Ishikawa (cell line): ENCODE results near the gene RBSN.

Source experiments
- EP300 ChIP-seq: IDR thresholded peaks from 2 replicates; pipeline ENCODE4 v1.6.1; 2012; ENCODE audit warnings: borderline replicate concordance
- RAD21 ChIP-seq: IDR thresholded peaks from 2 replicates; pipeline ENCODE4 v1.6.1; 2012; ENCODE audit warnings: low read depth
- ZBTB7A ChIP-seq: IDR thresholded peaks from 2 replicates; pipeline ENCODE4 v1.6.1; 2012; ENCODE audit warnings: low read depth
- TF ChIP-seq, protein P1 (sequence below): IDR thresholded peaks from 2 replicates; pipeline ENCODE4 v1.6.1; 2012; ENCODE audit warnings: low read depth, mild to moderate bottlenecking
- TF ChIP-seq, protein P2 (sequence below): IDR thresholded peaks from 2 replicates; pipeline ENCODE4 v1.6.1; 2012

DNA sequence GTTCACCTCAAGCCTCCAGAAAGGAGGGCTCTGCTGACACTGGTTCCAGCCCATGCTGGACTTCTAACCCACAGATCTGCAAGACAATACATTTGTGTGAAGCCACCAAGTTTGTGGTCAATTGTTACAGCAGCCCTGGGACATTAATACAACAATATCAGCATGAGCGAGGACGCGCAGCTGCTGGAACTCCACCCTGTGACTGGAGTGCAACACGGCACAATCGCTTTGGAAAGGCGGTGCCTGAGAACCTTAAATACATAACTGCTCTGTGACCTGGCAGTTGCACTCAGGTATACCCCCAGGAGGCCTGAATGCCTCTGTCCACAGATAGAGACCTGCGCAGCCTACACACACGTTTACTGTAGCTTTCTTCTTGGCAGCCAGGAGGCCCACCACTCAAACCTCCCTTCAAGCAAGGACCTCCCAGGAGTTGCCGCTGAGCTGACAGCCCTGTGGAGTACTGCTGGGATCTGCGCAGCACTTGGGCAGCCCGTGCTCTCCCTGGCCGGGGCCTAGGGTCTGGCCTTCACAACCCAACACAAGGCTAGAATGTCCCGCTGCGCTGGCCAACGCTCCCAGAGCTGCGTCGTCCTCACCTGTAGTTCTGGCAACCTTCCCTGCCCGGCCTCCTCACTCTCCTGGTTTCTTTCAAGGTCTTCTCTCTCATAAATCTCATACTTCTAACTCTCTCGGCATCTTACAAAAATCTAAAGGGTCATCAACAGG lies 42.1 kb downstream of the RBSN start:
- TF ChIP-seq, protein P1, sequence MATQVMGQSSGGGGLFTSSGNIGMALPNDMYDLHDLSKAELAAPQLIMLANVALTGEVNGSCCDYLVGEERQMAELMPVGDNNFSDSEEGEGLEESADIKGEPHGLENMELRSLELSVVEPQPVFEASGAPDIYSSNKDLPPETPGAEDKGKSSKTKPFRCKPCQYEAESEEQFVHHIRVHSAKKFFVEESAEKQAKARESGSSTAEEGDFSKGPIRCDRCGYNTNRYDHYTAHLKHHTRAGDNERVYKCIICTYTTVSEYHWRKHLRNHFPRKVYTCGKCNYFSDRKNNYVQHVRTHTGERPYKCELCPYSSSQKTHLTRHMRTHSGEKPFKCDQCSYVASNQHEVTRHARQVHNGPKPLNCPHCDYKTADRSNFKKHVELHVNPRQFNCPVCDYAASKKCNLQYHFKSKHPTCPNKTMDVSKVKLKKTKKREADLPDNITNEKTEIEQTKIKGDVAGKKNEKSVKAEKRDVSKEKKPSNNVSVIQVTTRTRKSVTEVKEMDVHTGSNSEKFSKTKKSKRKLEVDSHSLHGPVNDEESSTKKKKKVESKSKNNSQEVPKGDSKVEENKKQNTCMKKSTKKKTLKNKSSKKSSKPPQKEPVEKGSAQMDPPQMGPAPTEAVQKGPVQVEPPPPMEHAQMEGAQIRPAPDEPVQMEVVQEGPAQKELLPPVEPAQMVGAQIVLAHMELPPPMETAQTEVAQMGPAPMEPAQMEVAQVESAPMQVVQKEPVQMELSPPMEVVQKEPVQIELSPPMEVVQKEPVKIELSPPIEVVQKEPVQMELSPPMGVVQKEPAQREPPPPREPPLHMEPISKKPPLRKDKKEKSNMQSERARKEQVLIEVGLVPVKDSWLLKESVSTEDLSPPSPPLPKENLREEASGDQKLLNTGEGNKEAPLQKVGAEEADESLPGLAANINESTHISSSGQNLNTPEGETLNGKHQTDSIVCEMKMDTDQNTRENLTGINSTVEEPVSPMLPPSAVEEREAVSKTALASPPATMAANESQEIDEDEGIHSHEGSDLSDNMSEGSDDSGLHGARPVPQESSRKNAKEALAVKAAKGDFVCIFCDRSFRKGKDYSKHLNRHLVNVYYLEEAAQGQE, result no peak
- TF ChIP-seq EP300 (no peak), RAD21 (no peak), ZBTB7A (no peak)
- TF ChIP-seq, protein P2, sequence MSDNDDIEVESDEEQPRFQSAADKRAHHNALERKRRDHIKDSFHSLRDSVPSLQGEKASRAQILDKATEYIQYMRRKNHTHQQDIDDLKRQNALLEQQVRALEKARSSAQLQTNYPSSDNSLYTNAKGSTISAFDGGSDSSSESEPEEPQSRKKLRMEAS, result no peak
